Measurements from ENCODE around the gene TSPEAR. TPM values are rescaled to one million over a fixed set of nuclear protein-coding genes. Genes with fewer than 3 reads are reported as not detected.
A peak's percentile ranks its signal among the peaks of the same experiment; 100 is the strongest.
"Not testable (repeated sequence)": the region's sequence is repeated elsewhere in the genome, so short reads cannot be mapped to it uniquely, and the experiment has no call there.

The TSPEAR gene
- total RNA-seq, 2 experiments from 2014 or later = not detected

DNA sequence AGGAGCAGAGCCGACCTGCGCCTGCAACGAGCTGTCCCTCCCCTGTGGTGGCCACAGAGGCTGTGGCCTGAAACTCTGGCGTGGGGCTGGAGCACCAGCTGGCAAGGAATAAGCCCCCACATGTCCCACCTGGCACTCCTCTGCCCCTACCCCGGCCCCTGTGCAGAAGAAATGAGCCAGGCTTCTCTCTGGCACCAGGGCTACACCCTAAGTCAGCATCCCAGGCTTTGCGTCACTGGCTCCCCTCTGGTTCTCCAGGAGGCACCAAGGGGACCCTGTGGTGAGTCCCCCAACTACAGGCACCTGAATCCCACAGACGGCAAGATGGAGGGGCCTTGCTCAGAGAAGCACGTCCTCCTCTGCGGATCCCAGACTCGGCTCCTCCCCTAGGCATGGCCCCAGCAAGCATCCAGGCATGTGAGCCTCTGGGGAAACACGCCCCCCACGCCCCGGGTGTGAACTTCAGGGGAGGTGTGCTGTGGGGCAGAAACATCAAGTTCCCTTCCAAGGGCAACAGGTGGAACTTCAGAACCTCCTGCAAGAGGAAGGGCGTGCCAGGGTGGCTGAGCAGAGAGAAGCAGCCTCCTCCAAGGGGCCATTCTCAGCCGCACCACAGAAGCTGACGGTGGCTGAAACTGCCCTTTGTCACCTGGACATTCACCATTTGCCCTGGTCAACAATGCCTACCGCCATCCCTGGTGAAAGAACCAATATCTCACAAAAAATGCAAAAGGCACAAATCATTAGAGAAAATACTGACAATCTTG, 108.1 kb downstream of the TSPEAR start:
- Mint-ChIP-seq H3K36me3 (ENCODE audit: low read depth) (no peaks in the 10 kb centered on the region), H3K9me3 (peaks cover 5% of the 10 kb centered on the region), H3K27ac (no peak overlapping the region), H3K27me3 (ENCODE audit: low read depth) (no peaks in the 10 kb centered on the region), H3K4me1 (ENCODE audit: low read depth) (no peaks in the 10 kb centered on the region), H3K4me3 (no peak overlapping the region)
- CTCF ChIA-PET = no interaction called here
- intact Hi-C loops (cut with micrococcal nuclease) = no loop called here
- no peak for DNase-seq

DNA sequence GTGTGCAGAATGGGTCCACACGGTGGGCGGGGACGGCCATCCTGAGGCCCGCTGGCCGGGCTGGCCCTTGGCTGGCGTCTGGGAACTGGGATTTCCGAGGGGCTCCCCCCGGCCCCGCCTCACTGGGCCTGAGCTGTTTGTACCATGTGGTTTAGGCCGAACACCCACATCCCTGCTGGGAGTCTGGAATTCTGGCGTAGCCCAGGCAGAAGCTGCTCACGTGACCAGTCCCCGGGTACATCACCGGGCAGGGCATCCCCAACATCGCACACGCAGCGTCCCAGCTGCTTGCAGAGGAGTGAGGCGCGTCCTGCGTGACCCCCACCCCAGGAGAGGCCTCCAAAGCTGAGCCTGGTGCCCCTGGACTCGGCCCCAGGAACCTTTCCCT, 108.9 kb downstream of the TSPEAR start:
- no peak overlapping the region for H3K27ac Mint-ChIP-seq
- H3K4me3 Mint-ChIP-seq = no peak overlapping the region
- no peaks in the 10 kb centered on the region for H3K27me3 Mint-ChIP-seq (ENCODE audit: low read depth)
- DNase-seq = no peak
- H3K9me3 Mint-ChIP-seq = peaks cover 5% of the 10 kb centered on the region
- no peaks in the 10 kb centered on the region for H3K36me3 Mint-ChIP-seq (ENCODE audit: low read depth)
- H3K4me1 Mint-ChIP-seq (ENCODE audit: low read depth) = no peaks in the 10 kb centered on the region
- CTCF ChIA-PET = interaction anchor here (1.4 kb wide), 1 partner anchor 17 kb away, joined by 3 read pairs; no protein-coding TSS in a partner anchor
- intact Hi-C loops (cut with micrococcal nuclease) = no loop called here

DNA sequence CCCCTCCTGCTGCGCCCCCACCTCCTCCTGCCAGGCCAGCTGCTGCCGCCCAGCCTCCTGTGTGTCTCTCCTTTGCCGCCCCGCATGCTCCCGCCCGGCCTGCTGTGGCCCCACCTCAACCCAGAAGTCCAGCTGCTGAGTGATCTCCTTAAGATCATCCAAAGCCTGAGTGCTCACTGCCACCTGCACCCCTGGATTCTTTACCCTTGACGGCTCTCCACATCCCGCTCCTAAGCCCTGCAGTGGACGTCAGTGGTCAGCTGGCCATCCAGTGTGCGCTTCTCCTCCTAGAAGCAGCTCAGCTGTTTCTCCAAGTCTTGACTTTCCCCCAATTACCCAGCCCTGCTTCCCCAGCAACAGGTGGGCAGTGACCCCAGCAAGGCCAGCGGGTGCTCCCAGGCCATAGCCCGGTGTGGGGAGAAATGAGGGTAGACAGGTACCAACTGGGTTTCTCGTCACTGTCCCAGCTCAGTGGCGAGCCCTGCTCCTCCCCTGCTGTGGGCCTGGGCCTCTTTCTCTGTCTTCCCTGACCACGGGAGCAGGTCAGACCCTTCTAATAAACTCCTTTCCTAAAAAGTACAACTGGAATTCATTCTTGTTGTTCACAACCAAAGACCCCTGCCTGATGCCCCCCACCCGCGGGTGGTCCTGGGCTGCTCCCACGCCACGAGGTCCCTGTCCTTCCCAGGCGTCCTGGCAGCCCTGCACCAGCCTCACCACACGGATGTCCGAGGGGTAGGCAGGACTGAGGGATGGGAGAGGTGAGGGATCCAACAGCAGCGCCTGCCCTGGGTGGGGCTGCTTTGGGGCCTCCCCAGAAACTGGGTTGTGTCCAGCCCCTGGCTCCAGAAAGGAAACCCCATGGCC, 109.5 kb downstream of the TSPEAR start:
- CTCF ChIA-PET = interaction anchor here (1.4 kb wide), 1 partner anchor 18 kb away, joined by 3 read pairs; no protein-coding TSS in a partner anchor
- no peak overlapping the region for H3K27ac Mint-ChIP-seq

DNA sequence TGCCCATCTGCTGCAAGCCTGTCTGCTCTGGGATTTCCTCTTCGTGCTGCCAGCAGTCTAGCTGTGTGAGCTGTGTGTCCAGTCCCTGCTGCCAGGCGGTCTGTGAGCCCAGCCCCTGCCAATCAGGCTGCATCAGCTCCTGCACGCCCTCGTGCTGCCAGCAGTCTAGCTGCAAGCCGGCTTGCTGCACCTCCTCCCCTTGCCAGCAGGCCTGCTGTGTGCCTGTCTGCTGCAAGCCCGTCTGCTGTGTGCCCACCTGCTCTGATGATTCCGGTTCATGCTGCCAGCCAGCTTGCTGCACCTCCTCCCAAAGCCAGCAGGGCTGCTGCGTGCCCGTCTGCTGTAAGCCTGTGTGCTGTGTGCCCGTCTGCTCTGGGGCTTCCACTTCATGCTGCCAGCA, 110.3 kb downstream of the TSPEAR start:
- H3K27ac Mint-ChIP-seq; H3K4me1 Mint-ChIP-seq (ENCODE audit: low read depth); H3K36me3 Mint-ChIP-seq (ENCODE audit: low read depth); intact Hi-C loops (cut with micrococcal nuclease); H3K4me3 Mint-ChIP-seq; H3K9me3 Mint-ChIP-seq; DNase-seq; H3K27me3 Mint-ChIP-seq (ENCODE audit: low read depth): not testable (repeated sequence)
- CTCF ChIA-PET = interaction anchor here (1.4 kb wide), 1 partner anchor 19 kb away, joined by 3 read pairs; no protein-coding TSS in a partner anchor

More for the DNA sequence above, 109.5 kb downstream of the TSPEAR start:
- intact Hi-C loops (cut with micrococcal nuclease) = no loop called here
- peaks cover 5% of the 10 kb centered on the region for H3K9me3 Mint-ChIP-seq
- H3K27me3 Mint-ChIP-seq (ENCODE audit: low read depth) = no peaks in the 10 kb centered on the region
- no peaks in the 10 kb centered on the region for H3K4me1 Mint-ChIP-seq (ENCODE audit: low read depth)
- H3K4me3 Mint-ChIP-seq = no peak overlapping the region
- no peak for DNase-seq
- H3K36me3 Mint-ChIP-seq (ENCODE audit: low read depth) = no peaks in the 10 kb centered on the region

DNA sequence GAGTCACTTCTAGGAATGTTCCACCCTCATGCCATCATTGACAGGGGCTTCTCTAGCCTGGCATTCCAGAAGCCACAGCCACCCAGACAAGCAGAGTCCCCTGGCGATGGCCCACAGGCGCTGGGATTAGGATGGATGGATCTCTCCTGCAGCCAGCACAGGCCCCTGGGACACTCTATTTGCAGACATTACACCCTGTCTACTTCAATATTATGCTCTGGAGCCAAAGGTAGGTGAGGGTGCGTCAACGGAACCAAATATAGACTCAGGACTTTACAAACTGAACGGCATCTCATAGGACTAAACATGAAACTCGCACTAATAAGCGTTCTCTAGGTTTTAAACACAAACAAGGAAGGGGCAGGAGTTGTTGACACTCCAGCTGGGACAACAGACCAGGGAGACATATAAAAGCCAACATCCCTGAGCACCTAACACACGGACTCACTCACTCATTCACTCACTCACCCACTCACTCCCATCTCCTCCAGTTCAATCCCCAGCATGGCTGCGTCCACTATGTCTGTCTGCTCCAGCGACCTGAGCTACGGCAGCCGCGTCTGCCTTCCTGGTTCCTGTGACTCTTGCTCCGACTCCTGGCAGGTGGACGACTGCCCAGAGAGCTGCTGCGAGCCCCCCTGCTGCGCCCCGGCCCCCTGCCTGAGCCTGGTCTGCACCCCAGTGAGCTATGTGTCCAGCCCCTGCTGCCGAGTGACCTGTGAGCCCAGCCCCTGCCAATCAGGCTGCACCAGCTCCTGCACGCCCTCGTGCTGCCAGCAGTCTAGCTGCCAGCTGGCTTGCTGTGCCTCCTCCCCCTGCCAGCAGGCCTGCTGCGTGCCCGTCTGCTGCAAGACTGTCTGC, 111.0 kb downstream of the TSPEAR start, which contains the start of gene KRTAP10-7:
Gene KRTAP10-7, plus strand, starts transcription at position 480 of the 861 bp plus-strand sequence. Its CDS starts 25 bp downstream, at position 505.
- H3K4me3 Mint-ChIP-seq; intact Hi-C loops (cut with micrococcal nuclease); H3K27me3 Mint-ChIP-seq (ENCODE audit: low read depth); DNase-seq; H3K27ac Mint-ChIP-seq; H3K36me3 Mint-ChIP-seq (ENCODE audit: low read depth); CTCF ChIA-PET; H3K9me3 Mint-ChIP-seq; H3K4me1 Mint-ChIP-seq (ENCODE audit: low read depth): not testable (repeated sequence)

DNA sequence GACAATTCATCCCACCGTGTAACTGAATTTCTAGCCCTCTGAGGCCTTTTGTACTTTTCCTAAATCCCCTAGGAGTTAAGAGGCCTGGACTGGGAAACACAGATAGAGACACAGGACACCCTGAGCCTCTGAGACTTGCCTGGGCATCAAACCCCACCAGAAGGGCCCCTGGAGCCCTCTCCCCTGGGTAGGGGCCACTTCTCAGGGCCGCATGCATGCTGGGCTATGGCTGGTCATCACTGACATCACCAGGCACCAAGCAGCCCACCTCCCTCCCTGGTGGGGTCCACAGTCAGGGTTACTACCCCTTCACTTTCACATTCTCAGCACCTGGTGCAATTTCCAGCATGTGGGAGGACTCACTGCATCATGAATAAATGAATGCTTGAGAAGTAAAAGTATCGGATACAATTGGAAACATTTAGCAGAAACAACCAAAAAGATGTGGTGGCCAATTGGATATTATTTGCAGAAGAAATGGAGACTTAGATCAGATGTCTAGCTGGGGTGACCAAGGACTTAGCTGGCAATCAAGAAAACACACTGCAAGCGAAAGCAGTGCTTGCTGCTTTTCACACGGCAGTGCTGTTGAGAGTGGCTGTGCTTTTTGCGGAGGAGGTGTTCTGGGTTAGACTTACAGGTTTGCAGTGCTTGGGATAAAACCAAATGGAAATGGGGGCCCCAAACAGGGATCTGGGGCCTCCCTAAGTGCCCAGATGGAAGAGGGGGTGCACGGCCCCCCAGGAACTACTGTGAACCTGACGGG, 111.9 kb downstream of the TSPEAR start:
- H3K4me1 Mint-ChIP-seq (ENCODE audit: low read depth) = no peaks in the 10 kb centered on the region
- peaks cover 5% of the 10 kb centered on the region for H3K9me3 Mint-ChIP-seq
- no peak overlapping the region for H3K27ac Mint-ChIP-seq
- CTCF ChIA-PET = no interaction called here
- no peak for DNase-seq
- H3K27me3 Mint-ChIP-seq (ENCODE audit: low read depth) = no peaks in the 10 kb centered on the region
- intact Hi-C loops (cut with micrococcal nuclease) = no loop called here
- H3K4me3 Mint-ChIP-seq = no peak overlapping the region
- no peaks in the 10 kb centered on the region for H3K36me3 Mint-ChIP-seq (ENCODE audit: low read depth)

DNA sequence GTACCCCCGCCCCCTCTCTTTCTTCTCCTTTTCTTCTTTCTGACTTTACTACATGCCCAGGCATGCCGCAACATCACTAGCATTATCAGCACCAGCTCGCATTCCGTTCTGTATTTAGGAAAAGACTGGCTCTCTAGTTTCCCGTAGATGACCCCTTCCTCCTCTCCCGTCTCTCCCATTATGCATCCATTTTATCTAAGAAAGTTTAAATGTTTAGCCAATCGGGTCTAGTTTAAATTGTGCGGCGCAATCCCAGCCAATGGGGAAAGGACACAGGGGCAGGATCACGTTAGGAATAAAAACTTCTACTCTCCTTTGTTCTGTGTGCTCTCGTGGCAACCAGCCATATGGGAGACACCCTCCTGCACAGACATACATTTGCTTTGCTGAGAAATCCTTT, 113.3 kb downstream of the TSPEAR start:
- no peaks in the 10 kb centered on the region for H3K27me3 Mint-ChIP-seq (ENCODE audit: low read depth)
- peak overlapping the region; percentile 7 for H3K27ac Mint-ChIP-seq
- H3K36me3 Mint-ChIP-seq (ENCODE audit: low read depth) = no peaks in the 10 kb centered on the region
- intact Hi-C loops (cut with micrococcal nuclease) = no loop called here
- CTCF ChIA-PET = no interaction called here
- H3K4me3 Mint-ChIP-seq = no peak overlapping the region
- H3K9me3 Mint-ChIP-seq = peaks cover 5% of the 10 kb centered on the region
- H3K4me1 Mint-ChIP-seq (ENCODE audit: low read depth) = no peaks in the 10 kb centered on the region
- no peak for DNase-seq

DNA sequence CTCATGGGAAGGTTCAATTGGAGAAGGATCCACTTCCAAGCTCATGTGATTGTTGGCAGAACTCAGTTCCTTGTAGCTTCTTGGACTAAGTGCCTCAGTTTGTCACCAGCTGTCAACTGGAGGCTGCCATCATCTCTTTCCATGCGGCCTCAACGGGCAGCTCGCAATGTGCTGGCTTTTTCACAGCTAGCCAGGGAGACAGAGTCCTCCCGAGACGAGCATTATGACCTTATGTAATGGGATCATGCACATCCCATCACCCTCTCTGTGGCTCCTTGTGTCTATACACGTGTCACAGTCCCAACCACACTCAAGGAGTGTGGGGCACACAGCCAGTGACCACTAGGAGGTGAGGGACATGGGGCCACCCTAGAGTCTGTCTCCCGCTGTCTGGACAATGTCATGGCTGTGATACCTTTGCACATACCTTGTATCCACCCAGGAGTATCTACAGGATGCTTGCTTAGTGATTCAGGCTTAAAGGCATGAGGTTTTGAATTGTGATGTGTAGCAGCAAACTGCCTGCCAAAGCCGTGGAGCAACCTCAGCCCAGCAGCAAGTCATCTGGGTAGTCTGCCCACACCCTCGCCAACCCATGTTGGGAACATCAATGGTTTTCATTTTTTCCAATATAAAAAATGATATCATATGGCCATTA, 115.2 kb downstream of the TSPEAR start:
- H3K27ac Mint-ChIP-seq = no peak overlapping the region
- peaks cover 5% of the 10 kb centered on the region for H3K9me3 Mint-ChIP-seq
- H3K4me3 Mint-ChIP-seq = no peak overlapping the region
- H3K27me3 Mint-ChIP-seq (ENCODE audit: low read depth) = no peaks in the 10 kb centered on the region
- DNase-seq = no peak
- CTCF ChIA-PET = interaction anchor here (0.6 to 1.6 kb wide), 3 partner anchors 86 to 197 kb away, joined by 3 to 5 read pairs (median 3); no protein-coding TSS in a partner anchor
- H3K36me3 Mint-ChIP-seq (ENCODE audit: low read depth) = no peaks in the 10 kb centered on the region
- no peaks in the 10 kb centered on the region for H3K4me1 Mint-ChIP-seq (ENCODE audit: low read depth)
- intact Hi-C loops (cut with micrococcal nuclease) = no loop called here

DNA sequence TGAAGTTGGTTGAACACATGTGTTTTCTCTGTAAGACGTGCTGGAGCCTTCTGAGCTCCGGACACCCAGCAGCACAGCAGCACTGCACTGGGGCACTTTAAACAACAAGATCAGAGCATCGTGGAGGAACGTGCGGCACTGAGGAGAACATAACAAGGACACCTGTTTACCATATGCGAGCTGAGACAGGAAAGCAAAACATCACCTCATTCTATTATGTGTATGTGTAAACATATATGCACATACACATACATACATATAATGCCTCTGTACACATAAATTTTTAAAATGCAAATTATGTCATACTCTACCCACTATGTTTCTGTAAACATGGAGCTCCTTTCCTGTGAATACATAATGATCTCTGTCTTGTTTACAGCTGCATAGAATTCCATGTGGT, 115.8 kb downstream of the TSPEAR start:
- H3K4me1 Mint-ChIP-seq (ENCODE audit: low read depth) = no peaks in the 10 kb centered on the region
- peaks cover 5% of the 10 kb centered on the region for H3K9me3 Mint-ChIP-seq
- no peak overlapping the region for H3K4me3 Mint-ChIP-seq
- CTCF ChIA-PET = interaction anchor here (0.6 to 1.6 kb wide), 3 partner anchors 85 to 198 kb away, joined by 3 to 5 read pairs (median 3); no protein-coding TSS in a partner anchor
- intact Hi-C loops (cut with micrococcal nuclease) = no loop called here
- no peaks in the 10 kb centered on the region for H3K27me3 Mint-ChIP-seq (ENCODE audit: low read depth)
- DNase-seq = no peak
- H3K36me3 Mint-ChIP-seq (ENCODE audit: low read depth) = no peaks in the 10 kb centered on the region
- H3K27ac Mint-ChIP-seq = no peak overlapping the region

DNA sequence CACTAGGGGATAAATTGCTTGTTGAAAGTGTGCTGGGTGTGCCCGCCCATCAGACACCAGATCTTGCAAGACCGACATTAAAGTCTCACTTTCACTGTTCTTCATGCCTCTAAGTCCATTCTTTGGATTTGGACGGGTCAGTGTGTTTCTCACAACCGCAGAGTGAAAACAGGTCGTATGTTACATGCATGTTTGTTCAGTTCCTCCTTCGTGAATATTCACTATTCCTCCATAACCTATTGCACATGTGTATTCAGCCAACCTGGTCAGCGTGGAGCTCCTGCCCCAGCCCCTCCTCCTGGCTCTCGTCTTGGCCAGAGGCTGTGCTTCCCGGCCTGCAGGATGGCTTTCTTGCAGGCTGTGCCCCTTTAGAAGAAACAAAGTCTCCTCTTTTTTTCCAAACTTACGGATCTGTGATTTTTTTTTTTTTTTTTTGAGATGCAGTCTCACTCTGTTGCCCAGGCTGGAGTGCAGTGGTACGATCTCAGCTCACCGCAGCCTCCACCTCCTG, 116.9 kb downstream of the TSPEAR start:
- CTCF ChIA-PET = interaction anchor here (0.7 kb wide), 1 partner anchor 615 kb away, joined by 3 read pairs; no protein-coding TSS in a partner anchor

More for the DNA sequence above, 116.9 kb downstream of the TSPEAR start:
- intact Hi-C loops (cut with micrococcal nuclease) = no loop called here
- H3K4me3 Mint-ChIP-seq = no peak overlapping the region
- H3K36me3 Mint-ChIP-seq (ENCODE audit: low read depth) = no peaks in the 10 kb centered on the region
- no peaks in the 10 kb centered on the region for H3K4me1 Mint-ChIP-seq (ENCODE audit: low read depth)
- H3K27ac Mint-ChIP-seq = peak overlapping the region; percentile 4
- H3K9me3 Mint-ChIP-seq = peaks cover 5% of the 10 kb centered on the region
- H3K27me3 Mint-ChIP-seq (ENCODE audit: low read depth) = no peaks in the 10 kb centered on the region
- DNase-seq = no peak

Measured in activated naive CD4-positive, alpha-beta T cell treated with anti-CD3 and anti-CD28 coated beads for 36 hours (primary cell).